A673 (cell line): ENCODE data around the gene BRSK2. TPM values are rescaled to one million over a fixed set of nuclear protein-coding genes. Genes with fewer than 3 reads are reported as not detected.

Experiments
- BruUV-seq: library from RNA; stranded (reverse); fragments of 400-500 nt; replicated peaks from 2 replicates; lab custom pipeline; 2021; lab: Mats Ljungman, UMichigan
- CTCF ChIA-PET: fragments of 300-600 bp; sonication (Branson Sonifier 250); formaldehyde crosslinking; loops from one replicate; lab custom pipeline; 2022; ENCODE audit warnings: antibody characterized with exemption; lab: Charles Lee
- POLR2A ChIA-PET: fragments of 300-600 bp; sonication (Branson Sonifier 250); formaldehyde crosslinking; loops from one replicate; lab custom pipeline; 2022; ENCODE audit warnings: antibody characterized with exemption; ENCODE audit not compliant: low non-redundant PET; lab: Charles Lee
- DNase-seq: peaks from one replicate; pipeline ENCODE4 v3.0.0-alpha.2; 2015; ENCODE audit warnings: low spot score
- H3K27ac ChIP-seq: fragments of 200-600 bp; sonication (generic); 2 replicates; pipeline ENCODE4 v1.5.1; 2016; ENCODE audit warnings: mixed run types, low read depth, mild to moderate bottlenecking, mixed read lengths, antibody characterized with exemption, low read length; ENCODE audit not compliant: poor library complexity, severe bottlenecking
- H3K27me3 ChIP-seq: fragments of 200-600 bp; sonication (generic); replicated peaks from 2 replicates; pipeline ENCODE4 v1.6.1; 2017; ENCODE audit warnings: mixed run types, low read depth, mild to moderate bottlenecking, mixed read lengths, antibody characterized with exemption, low read length; ENCODE audit not compliant: insufficient read depth, poor library complexity
- H3K36me3 ChIP-seq: fragments of 200-600 bp; sonication (generic); 2 replicates; pipeline ENCODE4 v1.6.1; 2016; ENCODE audit warnings: mixed run types, mild to moderate bottlenecking, mixed read lengths, antibody characterized with exemption, low read length; ENCODE audit not compliant: insufficient read depth, poor library complexity, severe bottlenecking
- H3K4me1 ChIP-seq: fragments of 200-600 bp; sonication (generic); 2 replicates; pipeline ENCODE4 v1.6.1; 2017; ENCODE audit warnings: mixed run types, mild to moderate bottlenecking, mixed read lengths, antibody characterized with exemption, low read length; ENCODE audit not compliant: insufficient read depth, poor library complexity, severe bottlenecking
- H3K4me3 ChIP-seq: fragments of 200-600 bp; sonication (generic); 2 replicates; pipeline ENCODE4 v1.5.1; 2016; ENCODE audit warnings: low read depth, mixed run types, mild to moderate bottlenecking, mixed read lengths, low read length; ENCODE audit not compliant: poor library complexity, severe bottlenecking
- H3K9me3 ChIP-seq: fragments of 200-600 bp; sonication (generic); 2 replicates; pipeline ENCODE4 v1.6.1; 2016; ENCODE audit warnings: mixed run types, low read depth, mild to moderate bottlenecking, mixed read lengths, antibody characterized with exemption, low read length; ENCODE audit not compliant: poor library complexity, severe bottlenecking
- CTCF ChIP-seq: fragments of 300-800, 200-600 bp; sonication (generic); conservative IDR thresholded peaks from 2 replicates; pipeline ENCODE4 v1.5.1; 2017; ENCODE audit warnings: low read depth, mild to moderate bottlenecking, antibody characterized with exemption, low read length, moderate library complexity, mixed read lengths
- EZH2 ChIP-seq: fragments of 200-600 bp; sonication (generic); IDR thresholded peaks from 2 replicates; pipeline ENCODE4 v1.6.1; 2017; ENCODE audit warnings: borderline replicate concordance, low read depth, mild to moderate bottlenecking, mixed read lengths, antibody characterized with exemption, low read length; ENCODE audit not compliant: poor library complexity, severe bottlenecking
- intact Hi-C: fragments of 100-400 bp; cut with micrococcal nuclease; formaldehyde crosslinking; loops from one replicate; pipeline ENCODE4 v1.10.0; 2022; ENCODE audit not compliant: unreplicated experiment
- total RNA-seq: library from RNA; stranded (reverse); gene quantifications from 2 replicates; pipeline ENCODE4 v1.2.3, GENCODE V29; 2021

The BRSK2 gene
- total RNA-seq, 1 experiment from 2014 or later: 2.2 TPM

- no peaks in the 10 kb centered on the region for H3K36me3 ChIP-seq
- H3K4me3 ChIP-seq: no peak overlapping the region
- no TSS peak for BruUV-seq
- no peaks in the 10 kb centered on the region for H3K4me1 ChIP-seq
- no peaks in the 10 kb centered on the region for H3K9me3 ChIP-seq
- ChIA-PET POLR2A (no interaction called here), CTCF (no interaction called here)
- no peak overlapping the region for H3K27ac ChIP-seq
- TF ChIP-seq EZH2 (no peak), CTCF (no peak)
- no peak for DNase-seq
- no peaks in the 10 kb centered on the region for H3K27me3 ChIP-seq
- intact Hi-C loops: no loop called here
These were observed 22.0 kb upstream of the BRSK2 start for GRCh38 chr11:1367721-1368120.

- Histone ChIP-seq H3K9me3 (no peaks in the 10 kb centered on the region), H3K4me3 (no peak overlapping the region), H3K27ac (no peak overlapping the region), H3K36me3 (no peaks in the 10 kb centered on the region), H3K4me1 (no peaks in the 10 kb centered on the region), H3K27me3 (no peaks in the 10 kb centered on the region)
- BruUV-seq: no TSS peak
- no peak for DNase-seq
- POLR2A ChIA-PET: no interaction called here
- TF ChIP-seq EZH2 (no peak), CTCF (no peak)
- CTCF ChIA-PET: no interaction called here
- intact Hi-C loops: no loop called here
These were observed 21.5 kb upstream of the BRSK2 start for GRCh38 chr11:1368216-1368615.

- H3K4me3 ChIP-seq: no peak overlapping the region
- POLR2A ChIA-PET: no interaction called here
- no peaks in the 10 kb centered on the region for H3K4me1 ChIP-seq
- no peaks in the 10 kb centered on the region for H3K9me3 ChIP-seq
- no peaks in the 10 kb centered on the region for H3K36me3 ChIP-seq
- CTCF ChIA-PET: no interaction called here
- intact Hi-C loops: no loop called here
- H3K27me3 ChIP-seq: no peaks in the 10 kb centered on the region
- H3K27ac ChIP-seq: no peak overlapping the region
- no TSS peak for BruUV-seq
- no peak for TF ChIP-seq EZH2
- no peak for TF ChIP-seq CTCF
- no peak for DNase-seq
These were observed 20.8 kb upstream of the BRSK2 start for GRCh38 chr11:1368966-1369365.
